Esophagus squamous epithelium (tissue), 4 donors: ENCODE results near the gene IFITM1.

Experiments
- CTCF ChIP-seq, 6 experiments: fragments of 450-650 bp in 4 of 6; fragments of 200-600 bp in 2 of 6; sonication (generic) in 2 of 6; IDR thresholded peaks; one replicate each; pipeline ENCODE4 v1.5.1; 2016 to 2019; ENCODE audit warnings: antibody characterized with exemption in 6 of 6, mild to moderate bottlenecking in 4 of 6, moderate library complexity in 4 of 6
- POLR2A ChIP-seq, 4 donors: fragments of 450-650 bp; IDR thresholded peaks; one replicate each; pipeline ENCODE4 v1.6.1; 2017; ENCODE audit warnings: antibody characterized with exemption in 4 of 4, mild to moderate bottlenecking in 4 of 4, moderate library complexity in 3 of 4

GRCh38 chr11:303363-303762 lies 10.5 kb upstream of the IFITM1 start:
- TF ChIP-seq CTCF (IDR thresholded peaks at IDR 0.05) (no peak), POLR2A (IDR thresholded peaks at IDR 0.05) (no peak)
